HG03060 (cell line): ENCODE data around the gene SYNE2.

Source experiments
- ATAC-seq: cut with Tn5 transposase; IDR thresholded peaks from one replicate; pipeline ENCODE4 v1.9.1; 2021; ENCODE audit warnings: low read depth, moderate number of reproducible peaks; ENCODE audit not compliant: unreplicated experiment

SYNE2 gene

DNA sequence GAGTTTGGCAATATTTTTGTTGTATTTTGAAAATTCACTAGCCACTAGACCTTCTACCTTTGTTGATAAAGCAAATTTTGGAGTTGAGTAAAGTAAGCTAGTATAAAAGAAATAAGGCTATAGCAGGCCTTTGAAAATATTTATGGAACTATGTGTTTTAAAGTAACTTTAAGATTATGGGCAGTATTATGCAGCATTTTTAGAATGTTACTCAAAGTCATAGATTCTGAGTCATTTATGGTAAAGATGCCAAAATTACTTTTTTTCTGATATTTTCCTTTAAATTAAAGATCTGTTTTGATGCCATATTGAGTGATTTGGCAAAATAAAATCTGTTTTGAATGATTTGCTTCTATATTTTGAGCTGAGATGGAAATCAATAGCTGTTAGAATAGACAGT is 57.2 kb downstream of the SYNE2 start:
- ATAC-seq, result no peak

DNA sequence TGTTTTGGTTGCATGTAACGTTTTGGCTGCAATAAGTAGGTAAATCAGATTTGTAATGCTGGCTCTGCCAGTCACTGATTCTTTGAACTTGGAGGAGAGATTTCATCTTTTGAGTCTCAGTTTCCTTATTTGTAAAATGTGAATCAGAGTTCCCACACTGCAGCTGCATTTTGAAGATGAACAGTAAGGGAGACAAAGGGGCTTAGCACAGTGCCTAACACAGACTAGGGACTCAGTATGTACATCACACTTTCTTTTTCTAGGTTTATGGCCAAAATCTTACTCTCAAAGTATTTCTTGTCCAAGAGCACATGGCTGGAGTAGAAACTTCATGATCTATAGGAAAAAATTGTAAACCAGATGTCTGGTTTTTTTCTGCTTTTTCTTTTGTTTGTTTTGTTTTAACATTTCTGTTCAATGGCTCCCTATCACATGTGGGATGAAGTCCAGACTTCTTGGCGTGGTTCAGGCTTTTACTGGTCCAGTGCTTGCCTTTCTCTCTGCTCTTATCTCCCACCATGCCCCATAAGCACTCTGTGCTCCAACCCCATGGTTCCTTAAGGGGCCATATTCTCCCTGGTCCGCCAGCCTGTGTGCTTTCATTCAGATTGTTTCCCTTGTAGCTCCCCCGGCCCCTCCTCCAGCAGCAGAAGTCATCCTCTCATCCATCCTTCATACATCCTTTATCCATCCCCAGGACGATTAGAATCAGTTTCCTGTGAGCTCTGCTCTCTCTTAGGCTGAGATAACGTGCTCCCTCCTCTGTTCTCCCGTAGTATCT is 58.0 kb downstream of the SYNE2 start:
- ATAC-seq, result no peak

DNA sequence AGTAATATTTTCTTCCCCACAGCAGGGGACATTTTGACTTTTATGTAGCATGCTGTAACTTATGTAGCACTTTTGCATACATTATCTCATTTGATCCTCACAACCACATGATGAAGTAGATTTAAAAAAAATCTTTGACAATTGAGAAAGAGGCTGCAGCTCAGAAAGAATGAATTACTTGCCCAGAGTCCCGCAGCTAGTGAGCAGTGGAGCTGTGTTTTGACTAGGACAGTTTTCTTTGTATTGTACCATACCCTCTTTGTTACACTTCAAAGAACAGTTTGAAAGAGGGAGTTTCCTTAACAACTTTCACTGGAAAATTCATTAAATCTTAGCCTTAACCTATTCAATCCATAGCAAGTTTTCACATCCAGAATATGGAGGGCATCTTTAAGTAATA is 58.6 kb downstream of the SYNE2 start:
- no peak for ATAC-seq

DNA sequence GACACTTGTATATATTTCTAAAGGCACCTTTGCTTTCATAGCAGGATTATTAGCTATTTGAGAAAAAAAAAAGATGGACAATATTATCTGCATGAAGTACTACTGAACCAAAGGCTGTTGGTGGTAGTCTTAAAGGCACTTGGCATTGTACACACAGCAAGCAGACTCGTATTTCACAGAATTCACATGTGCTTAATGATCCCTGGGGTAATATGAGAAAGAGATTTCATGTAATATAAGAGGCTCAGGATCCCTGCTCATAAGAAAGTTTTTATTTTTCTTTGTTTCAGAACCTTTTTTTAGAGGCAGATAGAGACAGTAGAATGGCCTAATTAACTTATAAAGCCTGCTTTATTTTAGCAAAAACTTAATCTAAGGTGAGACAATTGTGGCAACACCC is 59.5 kb downstream of the SYNE2 start:
- no peak for ATAC-seq

DNA sequence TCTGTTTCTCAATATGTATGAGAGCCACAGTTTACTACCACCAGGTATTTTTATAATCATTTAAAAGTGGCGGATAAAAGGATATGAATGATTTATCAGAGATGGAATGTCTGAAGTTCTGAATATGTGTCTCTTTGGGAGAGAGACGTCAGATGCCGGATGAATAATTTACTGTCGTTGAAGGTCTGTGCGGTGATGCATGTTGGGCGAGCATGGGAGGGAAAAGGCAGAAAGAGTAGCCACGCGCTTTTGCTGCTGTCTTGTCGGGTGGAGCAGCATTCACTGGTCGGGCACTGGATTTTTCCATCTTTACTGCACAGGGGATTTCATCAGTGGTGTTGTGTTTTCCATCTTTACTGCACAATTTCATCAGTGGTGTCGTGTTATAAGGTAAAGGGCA is 65.6 kb downstream of the SYNE2 start:
- ATAC-seq, result no peak

DNA sequence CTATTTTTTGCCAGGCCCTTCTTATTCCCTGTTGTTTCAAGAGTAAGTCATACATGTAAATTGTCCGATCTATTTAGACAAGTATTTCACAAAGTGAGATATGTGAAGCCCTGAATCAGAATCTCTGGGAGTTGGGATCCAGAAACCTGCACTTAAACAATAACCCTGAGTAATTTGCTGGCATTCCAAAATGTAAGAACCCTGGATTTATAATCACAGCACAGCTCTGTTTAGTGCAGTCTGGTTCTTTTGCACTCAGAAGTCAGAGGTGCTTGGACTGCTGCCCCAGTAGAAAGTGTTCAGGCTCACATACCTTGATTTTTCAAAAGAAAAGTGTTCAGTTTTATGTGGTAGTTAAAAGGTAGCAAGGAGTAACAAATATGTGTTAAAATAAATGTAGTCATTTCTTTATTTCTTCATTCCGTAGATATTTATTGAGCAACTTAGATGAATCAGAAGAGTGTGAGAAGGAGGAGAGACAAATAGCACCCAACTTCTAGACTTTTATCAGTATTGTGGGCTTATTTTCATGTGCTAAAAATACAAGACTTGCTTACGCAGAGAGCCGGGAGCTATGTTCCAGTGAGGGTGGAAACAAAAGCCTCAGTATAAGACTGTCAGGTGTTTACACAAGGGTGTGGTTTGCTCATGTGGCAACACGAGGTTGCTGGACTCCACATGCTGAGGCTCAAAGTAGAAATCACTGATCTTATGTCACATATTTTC is 70.1 kb downstream of the SYNE2 start:
- ATAC-seq, result no peak

DNA sequence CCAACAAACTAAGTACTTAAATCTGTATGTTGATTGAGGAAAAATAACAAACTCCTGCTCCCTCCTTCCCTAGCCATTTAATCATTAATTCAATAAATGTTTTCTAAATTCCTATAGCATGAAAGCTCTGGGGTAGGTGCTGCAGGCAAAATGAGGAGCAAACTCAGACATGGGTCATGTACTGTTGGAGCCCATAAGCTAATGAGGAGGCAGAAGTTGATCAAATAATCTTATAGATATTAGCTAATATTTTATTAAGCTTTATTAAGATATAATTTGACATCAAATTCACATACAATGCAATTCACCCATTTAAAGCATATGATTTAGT is 70.6 kb downstream of the SYNE2 start:
- no peak for ATAC-seq

DNA sequence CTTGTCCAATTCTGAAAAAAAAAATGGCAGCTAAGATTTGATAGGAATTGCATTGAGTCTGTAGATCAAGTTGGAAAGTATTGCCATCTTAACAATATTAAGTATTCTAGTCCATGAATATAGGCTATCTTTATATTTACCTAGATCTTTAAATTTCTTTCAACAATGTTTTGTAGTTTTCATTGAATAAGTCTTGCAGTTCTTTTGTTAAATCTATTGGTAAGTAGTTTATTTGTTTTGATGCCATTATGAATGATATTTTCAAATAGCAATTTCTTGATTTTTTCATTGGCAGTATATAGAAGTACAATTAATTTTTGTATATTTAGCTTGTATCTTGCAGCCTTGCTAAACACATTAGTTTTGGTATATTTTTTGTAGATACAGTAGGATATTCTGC is 71.6 kb downstream of the SYNE2 start:
- no peak for ATAC-seq

DNA sequence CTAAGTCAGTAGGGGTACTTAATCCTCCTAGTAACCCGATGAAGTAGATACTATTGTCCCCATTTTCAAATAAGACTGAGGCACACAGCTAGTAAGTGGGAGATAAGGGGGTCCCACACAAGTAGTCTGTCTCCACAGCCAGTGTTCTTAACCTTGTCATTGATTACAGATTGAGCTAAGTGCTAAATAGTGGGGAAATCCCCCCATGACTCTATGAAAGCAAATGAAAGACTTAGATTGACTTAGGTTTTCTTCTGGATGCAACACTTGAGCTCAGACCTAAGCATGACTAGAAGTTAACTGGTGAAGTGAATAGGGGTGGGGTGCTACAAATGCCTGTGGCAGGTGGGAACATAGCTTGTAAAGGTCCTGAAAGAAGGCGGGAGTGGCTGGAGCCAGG is 73.8 kb downstream of the SYNE2 start:
- no peak for ATAC-seq

DNA sequence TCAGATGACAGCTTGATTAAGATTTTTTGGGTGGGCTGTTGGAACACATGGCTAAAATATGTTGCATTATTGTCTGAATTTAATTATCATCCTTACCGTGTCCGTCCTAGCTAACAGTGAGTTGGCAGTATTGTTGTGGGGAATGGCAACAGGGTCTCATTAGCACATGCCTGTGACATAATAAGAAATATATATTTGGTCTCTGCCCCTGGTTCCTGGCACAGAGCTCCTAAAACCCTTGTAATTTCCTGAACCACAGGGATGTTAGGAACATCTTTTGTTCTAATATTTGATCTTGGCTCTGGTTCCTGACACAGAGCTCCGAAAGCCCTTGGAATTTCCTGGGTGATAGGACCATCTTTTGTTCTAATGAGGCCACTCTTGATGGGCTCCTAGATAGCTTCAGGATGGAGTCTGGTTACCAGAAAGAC is 76.0 kb downstream of the SYNE2 start:
- ATAC-seq, result no peak

DNA sequence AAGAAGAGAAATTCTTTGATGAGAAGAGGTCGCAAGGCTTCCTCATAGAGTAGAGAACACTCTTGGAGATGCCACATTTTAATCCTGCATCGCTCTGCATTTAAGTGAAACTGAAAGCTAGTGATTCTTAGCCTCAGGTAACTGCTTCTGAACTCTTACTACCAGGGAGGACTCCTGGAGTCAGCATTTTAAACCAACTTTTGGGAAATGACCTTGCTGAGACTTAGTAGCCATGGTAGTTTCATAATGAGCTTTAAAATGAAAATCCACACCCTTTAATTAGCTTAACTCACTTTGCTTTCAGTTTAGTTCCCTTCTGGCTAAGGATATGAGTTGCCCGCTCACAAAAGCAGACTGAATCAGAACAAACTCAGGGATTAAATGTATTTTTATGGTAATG is 80.3 kb downstream of the SYNE2 start:
- ATAC-seq, result no peak

DNA sequence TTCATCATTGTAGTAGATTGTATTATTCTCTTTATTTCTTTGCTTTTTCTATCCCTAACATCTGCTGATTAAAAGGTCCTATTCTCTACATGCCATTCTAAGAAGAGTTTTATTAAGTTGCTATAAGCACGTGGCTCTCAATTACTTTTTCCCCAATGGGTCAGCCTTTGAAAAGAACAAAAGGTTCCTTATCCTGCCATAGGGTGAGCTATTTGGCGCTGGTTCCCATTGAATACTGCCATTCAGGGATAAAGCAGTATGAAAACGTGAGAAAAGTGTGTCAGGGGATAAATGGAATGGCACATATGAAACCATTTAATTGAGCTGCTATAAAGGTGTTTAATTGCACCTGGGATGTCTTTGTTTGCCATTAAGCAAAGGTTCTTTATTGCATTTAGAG is 80.9 kb downstream of the SYNE2 start:
- no peak for ATAC-seq

DNA sequence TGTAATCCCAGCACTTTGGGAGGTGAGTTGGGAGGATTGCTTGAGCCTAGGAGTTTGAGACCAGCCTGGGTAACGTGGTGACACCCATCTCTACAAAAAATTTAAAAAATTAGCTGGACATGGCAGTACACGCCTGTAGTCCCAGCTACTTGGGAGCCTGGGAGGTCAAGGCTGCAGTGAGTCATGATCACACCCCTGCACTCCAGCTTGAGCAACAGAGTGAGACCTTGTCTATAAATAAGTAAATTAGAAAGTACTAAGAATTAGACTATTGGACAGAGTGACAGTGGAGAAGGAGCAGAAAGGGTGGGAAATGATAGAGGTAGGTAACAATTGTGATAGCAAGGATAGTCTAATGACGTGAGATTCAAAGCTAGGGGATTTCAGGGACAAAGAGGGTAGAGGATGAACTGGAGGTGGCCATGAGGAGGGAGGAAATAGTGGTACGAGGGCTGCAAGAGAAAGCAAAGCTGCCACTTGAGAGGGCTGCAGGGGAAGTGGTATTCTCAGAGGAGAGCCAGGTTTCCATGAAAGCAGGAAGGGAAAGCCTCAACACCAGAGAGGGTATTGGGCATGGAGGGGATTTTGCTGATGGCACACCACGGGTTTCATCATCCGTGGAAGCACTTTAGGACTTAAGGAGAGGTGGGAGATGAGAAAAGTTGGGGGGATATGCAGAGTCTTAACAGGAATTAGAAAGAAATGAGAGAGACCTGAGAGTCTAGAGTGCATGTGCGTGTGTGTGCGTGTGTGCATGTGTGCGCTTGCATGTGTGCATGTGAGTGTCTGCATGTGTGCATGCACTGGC is 85.6 kb downstream of the SYNE2 start:
- ATAC-seq, result no peak

DNA sequence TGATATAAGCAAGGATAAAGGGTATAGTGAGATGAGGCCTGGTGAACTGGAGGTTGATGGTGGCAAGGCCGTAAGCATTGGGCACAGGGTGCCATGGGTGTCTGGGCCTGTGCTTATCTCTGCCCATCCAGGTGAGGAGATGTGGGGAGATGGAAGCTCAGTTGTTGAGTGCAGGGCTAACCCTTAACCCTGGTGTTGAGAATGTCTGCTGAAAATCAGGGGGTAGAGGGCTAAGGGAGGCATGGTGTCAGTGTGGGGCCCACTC is 86.1 kb downstream of the SYNE2 start:
- ATAC-seq, result no peak

DNA sequence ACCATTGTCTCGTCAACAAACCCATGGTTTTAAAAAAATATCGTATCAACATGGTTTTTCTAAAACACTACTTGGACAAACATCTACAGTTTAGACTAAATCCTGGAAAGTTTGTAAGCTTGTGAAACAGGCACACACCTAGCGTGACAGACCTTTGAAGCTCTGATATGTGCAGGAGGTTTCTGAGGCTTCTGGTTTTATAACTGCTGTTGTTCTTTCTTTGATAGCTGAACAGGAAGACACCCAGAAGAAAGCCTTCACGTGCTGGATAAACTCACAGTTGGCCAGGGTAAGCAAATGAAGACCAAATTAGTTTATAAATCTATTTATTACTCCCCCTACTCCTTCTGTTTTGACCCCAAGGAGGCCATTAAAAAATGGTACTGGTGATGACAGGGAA is 87.6 kb downstream of the SYNE2 start:
- ATAC-seq, result no peak

DNA sequence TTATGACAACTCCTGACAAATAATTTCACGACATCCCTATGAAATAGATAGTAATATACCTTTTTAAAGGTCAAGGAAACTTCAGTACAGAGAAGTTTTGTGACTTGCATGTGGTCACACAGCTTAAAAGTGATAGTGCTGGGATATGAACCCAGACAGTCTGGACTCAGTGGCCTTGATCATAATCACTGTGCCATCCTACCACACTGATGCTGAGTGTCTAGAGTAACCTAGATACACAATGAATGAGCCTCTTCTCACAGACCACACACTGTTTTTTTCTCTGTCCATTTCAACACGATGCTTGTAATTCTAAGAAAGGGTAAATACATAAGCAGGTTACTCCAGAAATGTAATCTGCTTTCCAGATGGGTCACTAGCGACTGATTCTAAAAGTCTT is 88.2 kb downstream of the SYNE2 start:
- ATAC-seq, result no peak

DNA sequence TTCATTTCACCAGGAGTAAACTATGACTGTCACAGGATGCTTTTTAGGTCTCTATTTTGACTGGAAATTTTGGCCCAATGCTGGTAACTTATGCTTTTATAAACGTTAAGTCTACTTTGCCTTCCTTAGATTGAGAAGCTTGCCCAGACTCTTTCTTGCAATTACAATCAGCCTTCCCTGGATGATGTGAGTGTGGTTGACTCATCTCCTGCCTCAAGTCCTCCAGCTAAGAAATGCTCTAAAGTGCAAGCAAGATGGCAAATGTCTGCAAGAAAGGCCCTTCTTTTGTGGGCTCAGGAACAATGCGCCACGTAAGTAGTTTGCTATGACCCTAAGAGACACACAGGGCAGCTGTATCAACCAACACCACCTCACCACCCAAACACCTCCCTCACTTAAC is 96.9 kb downstream of the SYNE2 start:
- ATAC-seq, result no peak

DNA sequence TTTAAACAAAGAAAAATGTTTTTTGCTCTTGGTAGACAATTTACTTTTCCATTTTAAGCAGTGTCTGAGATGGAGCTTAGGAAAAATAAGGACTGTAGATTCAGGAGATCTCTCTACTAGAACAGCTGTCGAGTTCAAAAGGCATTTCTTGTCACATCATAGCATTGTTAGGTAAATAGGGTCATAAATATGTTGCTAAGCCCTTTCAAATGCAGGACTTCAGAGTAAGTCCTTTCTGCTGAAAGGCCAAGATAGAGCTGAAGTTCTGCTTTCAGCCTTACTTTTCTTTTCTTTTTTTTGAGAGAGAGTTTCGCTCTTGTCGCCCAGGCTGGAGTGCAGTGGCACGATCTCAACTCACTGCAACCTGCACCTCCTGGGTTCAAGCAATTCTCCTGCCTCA is 98.2 kb downstream of the SYNE2 start:
- ATAC-seq, result no peak

DNA sequence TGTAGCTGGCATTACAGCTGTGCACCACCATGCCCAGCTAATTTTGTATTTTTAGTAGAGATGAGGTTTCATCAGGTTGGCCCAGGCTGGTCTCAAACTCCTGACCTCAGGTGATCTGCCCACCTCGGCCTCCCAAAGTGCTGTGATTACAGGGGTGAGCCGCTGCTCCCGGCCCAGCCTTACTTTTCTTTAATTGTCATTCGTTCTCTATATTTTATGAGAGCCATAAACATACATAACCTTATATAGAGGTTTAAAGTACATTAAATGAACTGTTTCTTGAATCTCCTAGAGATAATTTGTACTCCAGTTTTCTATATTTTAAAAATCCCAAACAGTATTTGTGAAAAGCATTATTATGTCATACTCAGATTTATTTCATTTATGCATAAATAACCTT is 98.6 kb downstream of the SYNE2 start:
- no peak for ATAC-seq

DNA sequence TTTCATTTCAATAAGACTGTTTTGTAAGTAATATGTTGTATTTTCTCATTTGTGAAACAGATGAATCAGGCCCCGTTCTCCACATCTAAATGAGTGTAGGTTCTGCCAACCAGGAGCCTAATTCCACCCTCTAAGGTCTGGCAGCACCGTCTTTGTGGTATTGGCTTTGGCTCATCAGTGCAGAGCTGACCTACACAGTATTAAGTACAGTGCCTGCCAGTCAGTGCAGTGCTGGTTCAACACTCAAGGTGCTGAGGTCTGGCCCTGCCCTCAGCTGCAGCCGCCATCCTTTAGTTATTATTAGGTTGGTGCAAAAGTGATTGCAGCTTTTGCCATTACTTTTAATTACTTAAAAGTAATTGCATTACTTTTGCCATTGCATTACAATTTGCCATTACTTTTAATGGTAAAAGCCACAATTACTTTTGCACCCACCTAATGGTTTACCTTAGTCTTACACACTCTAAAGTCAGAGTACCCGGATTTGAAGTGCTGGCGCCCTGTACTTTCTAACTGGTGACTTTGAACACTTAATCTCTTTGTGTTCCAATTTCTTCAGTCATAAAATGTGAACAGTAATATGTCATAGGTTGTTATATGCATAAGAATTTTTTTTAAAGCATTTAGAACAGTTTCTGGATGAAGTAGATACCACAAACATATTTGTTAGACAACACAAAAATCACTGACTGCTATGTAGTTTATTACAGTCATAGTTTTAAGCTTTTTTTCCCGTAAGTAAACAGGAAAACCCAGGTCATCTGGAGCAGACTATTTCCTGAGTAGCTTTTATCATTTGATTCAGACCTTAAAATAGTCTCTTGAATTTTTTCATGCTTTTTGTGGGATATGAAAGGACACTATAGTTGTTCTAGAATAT is 99.5 kb downstream of the SYNE2 start:
- ATAC-seq, result no peak

DNA sequence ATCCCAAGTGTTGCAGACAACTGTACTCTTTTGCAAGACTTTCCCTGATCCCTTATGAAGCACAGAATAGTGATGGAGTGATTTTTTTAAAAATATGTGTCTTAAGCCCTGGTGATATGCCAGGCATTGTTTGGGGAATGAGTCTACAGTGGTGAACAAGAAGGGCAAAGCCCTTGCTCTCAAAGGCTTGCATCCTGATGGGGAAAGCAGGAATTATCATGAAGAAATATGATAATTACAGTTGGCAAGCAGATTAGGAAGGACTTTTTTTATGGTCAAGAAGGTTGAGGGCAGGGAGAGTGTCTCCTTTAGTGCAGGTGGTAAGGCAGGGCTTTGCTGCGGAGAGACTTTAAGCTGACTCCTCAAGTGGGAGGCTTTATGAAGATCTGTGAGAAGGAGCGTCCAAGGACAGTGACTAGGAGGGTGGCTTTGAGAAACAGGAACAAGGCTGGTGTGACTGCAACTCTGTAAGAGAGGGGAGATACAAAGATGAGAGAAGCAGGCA is 100.2 kb downstream of the SYNE2 start:
- ATAC-seq, result no peak
